ENCODE measurements around the gene PNLDC1.

Gene PNLDC1

DNA sequence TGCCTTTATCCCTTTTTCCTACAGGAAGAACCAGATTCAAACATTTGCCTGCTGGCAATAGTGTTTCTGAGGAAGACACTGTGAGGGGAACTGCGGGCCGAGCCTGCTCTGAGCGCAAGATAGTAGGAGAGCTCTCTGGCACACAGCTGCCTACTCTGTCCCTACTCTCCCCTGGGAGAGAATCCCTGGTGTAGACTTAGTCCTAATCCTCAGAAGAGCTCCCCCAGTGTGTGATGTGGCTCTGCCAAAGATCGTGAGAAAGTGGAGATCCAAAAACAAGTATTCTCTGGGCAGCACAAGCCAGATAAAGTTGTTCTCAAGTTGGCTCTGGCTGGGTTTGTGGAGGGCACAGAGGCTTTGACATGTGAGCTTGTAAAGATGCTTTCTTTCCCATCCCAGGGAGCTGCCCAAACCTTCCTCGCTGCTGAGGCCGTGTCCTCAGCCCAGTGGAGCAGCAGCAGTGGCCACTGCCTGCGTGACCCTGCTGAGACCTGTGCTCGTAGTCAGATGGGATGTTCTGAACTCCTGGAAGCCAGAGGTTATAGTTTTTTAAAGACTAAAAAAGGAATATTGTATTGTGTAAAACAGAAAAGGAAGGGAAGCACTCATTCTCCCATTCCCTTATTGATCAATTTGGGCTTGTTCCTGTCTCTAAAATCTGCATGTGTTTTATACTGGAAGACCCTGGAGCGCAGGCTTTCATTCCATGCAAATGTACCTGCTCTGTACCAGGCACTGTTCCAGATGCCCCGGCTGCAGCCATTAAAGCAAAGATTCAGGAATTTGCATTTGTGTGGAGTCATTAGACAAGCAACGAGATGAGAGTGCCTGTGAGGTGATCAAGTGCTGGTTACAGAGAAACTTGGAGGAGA, 30.7 kb downstream of the PNLDC1 start:
- Histone ChIP-seq H3K9me2 (replicated peaks; ENCODE audit: control insufficient read depth, low read length) (no peaks in the 10 kb centered on the region), H3K36me3 (ENCODE audit: control insufficient read depth, low read length) (no peaks in the 10 kb centered on the region), H3K27me3 (ENCODE audit: control insufficient read depth, low read length) (no peaks in the 10 kb centered on the region), H3K9me3 (ENCODE audit: control insufficient read depth, insufficient read depth, low read length) (no peaks in the 10 kb centered on the region), H3K27ac (ENCODE audit: low read depth, low read length) (no peak overlapping the region), H3K79me2 (ENCODE audit: control insufficient read depth, low read length) (no peaks in the 10 kb centered on the region), H3K4me3 (ENCODE audit: low read length) (no peak overlapping the region), H3K4me1 (ENCODE audit: control insufficient read depth, low read length) (peaks cover 46% of the 10 kb centered on the region), H4K20me1 (ENCODE audit: control insufficient read depth, insufficient read depth, low read depth, low read length) (no peaks in the 10 kb centered on the region), H3K4me2 (ENCODE audit: low read length) (peak overlapping the region; percentile 54; the same call in 1 of the 2 replicates), H3F3A (ENCODE audit: control insufficient read depth, insufficient read depth) (no peaks in the 10 kb centered on the region)
- TF ChIP-seq, protein P1, sequence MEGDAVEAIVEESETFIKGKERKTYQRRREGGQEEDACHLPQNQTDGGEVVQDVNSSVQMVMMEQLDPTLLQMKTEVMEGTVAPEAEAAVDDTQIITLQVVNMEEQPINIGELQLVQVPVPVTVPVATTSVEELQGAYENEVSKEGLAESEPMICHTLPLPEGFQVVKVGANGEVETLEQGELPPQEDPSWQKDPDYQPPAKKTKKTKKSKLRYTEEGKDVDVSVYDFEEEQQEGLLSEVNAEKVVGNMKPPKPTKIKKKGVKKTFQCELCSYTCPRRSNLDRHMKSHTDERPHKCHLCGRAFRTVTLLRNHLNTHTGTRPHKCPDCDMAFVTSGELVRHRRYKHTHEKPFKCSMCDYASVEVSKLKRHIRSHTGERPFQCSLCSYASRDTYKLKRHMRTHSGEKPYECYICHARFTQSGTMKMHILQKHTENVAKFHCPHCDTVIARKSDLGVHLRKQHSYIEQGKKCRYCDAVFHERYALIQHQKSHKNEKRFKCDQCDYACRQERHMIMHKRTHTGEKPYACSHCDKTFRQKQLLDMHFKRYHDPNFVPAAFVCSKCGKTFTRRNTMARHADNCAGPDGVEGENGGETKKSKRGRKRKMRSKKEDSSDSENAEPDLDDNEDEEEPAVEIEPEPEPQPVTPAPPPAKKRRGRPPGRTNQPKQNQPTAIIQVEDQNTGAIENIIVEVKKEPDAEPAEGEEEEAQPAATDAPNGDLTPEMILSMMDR (IDR thresholded peaks at IDR 0.05; ENCODE audit: low read depth, low read length, poor library complexity, severe bottlenecking) = no peak
- TF ChIP-seq EZH2phosphoT487 (IDR thresholded peaks at IDR 0.05; ENCODE audit: borderline replicate concordance, low read length) = no peak

DNA sequence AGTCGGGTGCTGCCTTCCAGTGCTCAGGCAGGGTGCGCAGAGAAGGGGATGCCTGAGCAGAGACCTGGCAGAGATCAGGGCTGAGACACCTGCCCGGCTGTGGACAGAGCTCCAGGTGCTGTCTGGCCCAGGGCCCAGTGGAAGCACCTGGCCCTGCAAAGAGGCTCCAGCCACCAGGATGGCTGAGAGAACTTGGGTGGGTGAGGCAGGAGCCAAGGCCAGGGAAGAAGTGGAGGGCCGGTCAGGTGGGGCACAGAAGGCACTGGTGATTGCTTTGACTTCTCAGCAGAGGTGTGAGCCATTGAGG, 31.2 kb downstream of the PNLDC1 start:
- no peaks in the 10 kb centered on the region for H3K9me3 ChIP-seq (ENCODE audit: control insufficient read depth, insufficient read depth, low read length)
- no peak overlapping the region for H3K4me2 ChIP-seq (ENCODE audit: low read length)
- no peaks in the 10 kb centered on the region for H4K20me1 ChIP-seq (ENCODE audit: control insufficient read depth, insufficient read depth, low read depth, low read length)
- no peak overlapping the region for H3K4me3 ChIP-seq (ENCODE audit: low read length)
- peaks cover 46% of the 10 kb centered on the region for H3K4me1 ChIP-seq (ENCODE audit: control insufficient read depth, low read length)
- H3K27ac ChIP-seq (ENCODE audit: low read depth, low read length) = no peak overlapping the region
- H3K36me3 ChIP-seq (ENCODE audit: control insufficient read depth, low read length) = no peaks in the 10 kb centered on the region
- TF ChIP-seq, protein P1 (IDR thresholded peaks at IDR 0.05; ENCODE audit: low read depth, low read length, poor library complexity, severe bottlenecking) = no peak
- no peak for TF ChIP-seq EZH2phosphoT487 (IDR thresholded peaks at IDR 0.05; ENCODE audit: borderline replicate concordance, low read length)
- H3K79me2 ChIP-seq (ENCODE audit: control insufficient read depth, low read length) = no peaks in the 10 kb centered on the region
- no peaks in the 10 kb centered on the region for H3F3A ChIP-seq (ENCODE audit: control insufficient read depth, insufficient read depth)
- no peaks in the 10 kb centered on the region for H3K9me2 ChIP-seq (replicated peaks; ENCODE audit: control insufficient read depth, low read length)
- H3K27me3 ChIP-seq (ENCODE audit: control insufficient read depth, low read length) = no peaks in the 10 kb centered on the region

DNA sequence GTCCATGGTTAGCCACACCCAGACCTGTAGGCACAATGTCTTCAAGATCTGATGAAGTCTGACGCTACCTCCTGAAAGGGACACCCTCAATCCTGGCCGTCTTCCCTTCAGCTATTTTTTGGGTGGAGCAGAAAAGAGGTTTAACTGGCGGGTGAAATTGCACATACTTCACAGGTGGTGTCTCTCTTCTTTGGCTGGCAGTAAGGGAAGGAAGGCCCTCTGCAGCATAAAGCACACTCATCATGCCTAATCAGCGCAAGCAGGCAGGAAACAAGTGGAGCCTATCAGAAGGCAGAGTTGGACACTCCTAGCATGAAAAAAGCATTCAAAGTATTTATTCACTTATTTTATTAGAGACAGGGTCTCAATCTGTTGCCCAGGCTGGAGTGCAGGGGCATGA, 32.9 kb downstream of the PNLDC1 start:
- H3K36me3 ChIP-seq (ENCODE audit: control insufficient read depth, low read length) = no peaks in the 10 kb centered on the region
- no peak for TF ChIP-seq EZH2phosphoT487 (IDR thresholded peaks at IDR 0.05; ENCODE audit: borderline replicate concordance, low read length)
- TF ChIP-seq, protein P1 (IDR thresholded peaks at IDR 0.05; ENCODE audit: low read depth, low read length, poor library complexity, severe bottlenecking) = no peak

More for the DNA sequence above, 32.9 kb downstream of the PNLDC1 start:
- peaks cover 46% of the 10 kb centered on the region for H3K4me1 ChIP-seq (ENCODE audit: control insufficient read depth, low read length)
- no peaks in the 10 kb centered on the region for H3K9me2 ChIP-seq (replicated peaks; ENCODE audit: control insufficient read depth, low read length)
- no peaks in the 10 kb centered on the region for H4K20me1 ChIP-seq (ENCODE audit: control insufficient read depth, insufficient read depth, low read depth, low read length)
- H3K4me3 ChIP-seq (ENCODE audit: low read length) = no peak overlapping the region
- no peak overlapping the region for H3K27ac ChIP-seq (ENCODE audit: low read depth, low read length)
- H3K9me3 ChIP-seq (ENCODE audit: control insufficient read depth, insufficient read depth, low read length) = no peaks in the 10 kb centered on the region
- H3K79me2 ChIP-seq (ENCODE audit: control insufficient read depth, low read length) = no peaks in the 10 kb centered on the region
- no peak overlapping the region for H3K4me2 ChIP-seq (ENCODE audit: low read length)
- H3F3A ChIP-seq (ENCODE audit: control insufficient read depth, insufficient read depth) = no peaks in the 10 kb centered on the region
- peaks cover under 1% of the 10 kb centered on the region; the same call in 1 of the 2 replicates for H3K27me3 ChIP-seq (ENCODE audit: control insufficient read depth, low read length)
